Adrenal gland (tissue), 5 donors: ENCODE results near the gene CDH16.

Source experiments
- CTCF ChIP-seq, 6 experiments: fragments of 450-650 bp in 4 of 6; fragments of 200-600 bp in 2 of 6; sonication (generic) in 1 of 6; IDR thresholded peaks; 1 replicate in 5 of 6; 2 replicates in 1 of 6; pipeline versions ENCODE4 v1.5.1 to v1.8.0; 2016 to 2021; ENCODE audit warnings: antibody characterized with exemption in 6 of 6, mild to moderate bottlenecking in 2 of 6, moderate library complexity in 1 of 6
- POLR2A ChIP-seq, 2 donors: fragments of 450-650 bp; IDR thresholded peaks; one replicate each; pipeline ENCODE4 v1.6.1; 2017; ENCODE audit warnings: antibody characterized with exemption in 2 of 2, mild to moderate bottlenecking in 2 of 2, moderate library complexity in 1 of 2
- donor health status: DM: no; HTN: no; CAD: no.

DNA sequence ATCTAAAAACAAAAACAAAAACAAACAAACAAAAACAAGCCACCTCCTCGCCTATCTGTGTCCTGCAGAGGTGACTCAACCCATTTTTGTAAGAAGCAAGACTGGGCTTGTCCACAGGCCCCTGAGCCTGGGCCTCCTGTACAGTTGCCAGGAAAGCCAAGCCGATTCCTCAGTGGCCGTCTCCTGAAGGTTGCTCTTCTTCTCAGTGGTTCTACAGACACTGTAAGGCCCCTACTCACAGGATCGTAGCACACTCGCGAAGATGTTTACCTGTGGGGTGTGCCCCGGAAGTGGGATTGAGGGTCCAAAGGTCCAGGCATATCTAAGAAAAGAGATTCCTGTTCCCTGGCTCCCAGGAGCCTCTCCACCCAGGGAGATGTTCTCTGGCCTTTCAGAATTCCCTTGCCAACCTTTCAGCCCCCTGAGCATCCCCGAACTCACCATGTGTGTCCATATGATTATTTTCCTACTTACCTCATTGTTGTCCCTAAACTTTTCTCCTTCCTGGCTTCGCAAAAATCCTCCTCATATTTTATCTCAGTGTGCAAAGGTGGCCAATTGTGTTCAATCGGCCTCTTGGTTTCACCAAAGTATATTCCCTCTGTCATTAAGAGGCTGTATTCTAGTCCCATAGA is 34.9 kb upstream of the CDH16 start:
- no peak for TF ChIP-seq CTCF (IDR thresholded peaks at IDR 0.05)
- no peak for TF ChIP-seq POLR2A (IDR thresholded peaks at IDR 0.05)
